HCT116 (cell line): ENCODE results near the gene PSMC5.

ENCODE experiments used
- JUND ChIP-seq: IDR thresholded peaks from 2 replicates; pipeline ENCODE4 v1.6.1; 2012
- SRF ChIP-seq: IDR thresholded peaks from 2 replicates; pipeline ENCODE4 v1.6.1; 2012; ENCODE audit warnings: low read depth
- TF ChIP-seq, protein P1 (sequence below), 3 experiments: fragments of 200-600 bp in 1 of 3; sonication (generic) in 1 of 3; IDR thresholded peaks in 2 of 3; conservative IDR thresholded peaks in 1 of 3; 2 replicates each; pipeline ENCODE4 v1.5.1; 2012 to 2017; ENCODE audit warnings: low read depth in 2 of 3, low read length in 2 of 3, antibody characterized with exemption in 1 of 3, borderline replicate concordance in 1 of 3, control low read depth in 1 of 3, mild to moderate bottlenecking in 1 of 3, mixed read lengths in 1 of 3, mixed run types in 1 of 3, moderate library complexity in 1 of 3; ENCODE audit not compliant: insufficient read depth in 1 of 3
- TF ChIP-seq, protein P2 (sequence below): IDR thresholded peaks from 2 replicates; pipeline ENCODE4 v1.6.1; 2012

- no peak for TF ChIP-seq JUND
- no peak for TF ChIP-seq SRF
- TF ChIP-seq, protein P1, sequence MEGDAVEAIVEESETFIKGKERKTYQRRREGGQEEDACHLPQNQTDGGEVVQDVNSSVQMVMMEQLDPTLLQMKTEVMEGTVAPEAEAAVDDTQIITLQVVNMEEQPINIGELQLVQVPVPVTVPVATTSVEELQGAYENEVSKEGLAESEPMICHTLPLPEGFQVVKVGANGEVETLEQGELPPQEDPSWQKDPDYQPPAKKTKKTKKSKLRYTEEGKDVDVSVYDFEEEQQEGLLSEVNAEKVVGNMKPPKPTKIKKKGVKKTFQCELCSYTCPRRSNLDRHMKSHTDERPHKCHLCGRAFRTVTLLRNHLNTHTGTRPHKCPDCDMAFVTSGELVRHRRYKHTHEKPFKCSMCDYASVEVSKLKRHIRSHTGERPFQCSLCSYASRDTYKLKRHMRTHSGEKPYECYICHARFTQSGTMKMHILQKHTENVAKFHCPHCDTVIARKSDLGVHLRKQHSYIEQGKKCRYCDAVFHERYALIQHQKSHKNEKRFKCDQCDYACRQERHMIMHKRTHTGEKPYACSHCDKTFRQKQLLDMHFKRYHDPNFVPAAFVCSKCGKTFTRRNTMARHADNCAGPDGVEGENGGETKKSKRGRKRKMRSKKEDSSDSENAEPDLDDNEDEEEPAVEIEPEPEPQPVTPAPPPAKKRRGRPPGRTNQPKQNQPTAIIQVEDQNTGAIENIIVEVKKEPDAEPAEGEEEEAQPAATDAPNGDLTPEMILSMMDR (IDR thresholded peaks at IDR 0.05 in 2 of 3, conservative IDR thresholded peaks at IDR 0.05 in 1 of 3; ENCODE audit: borderline replicate concordance in 1 of 3, insufficient read depth in 1 of 3, low read depth in 2 of 3, low read length in 2 of 3): no peak
- TF ChIP-seq, protein P2, sequence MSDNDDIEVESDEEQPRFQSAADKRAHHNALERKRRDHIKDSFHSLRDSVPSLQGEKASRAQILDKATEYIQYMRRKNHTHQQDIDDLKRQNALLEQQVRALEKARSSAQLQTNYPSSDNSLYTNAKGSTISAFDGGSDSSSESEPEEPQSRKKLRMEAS: no peak
These were observed 4.8 kb downstream of the PSMC5 start for GRCh38 chr17:63832014-63832413.
